PFSK-1 (cell line): ENCODE results near the gene SAMSN1.

Experiments
- FOXP2 ChIP-seq: optimal IDR thresholded peaks from 2 replicates; pipeline ENCODE3; 2011; ENCODE audit warnings: borderline replicate concordance, control low read depth, inconsistent platforms; ENCODE audit not compliant: insufficient read depth; ENCODE audit errors: extremely low read length, extremely low read depth
- POLR2AphosphoS5 ChIP-seq: IDR thresholded peaks from 2 replicates; pipeline ENCODE4 v1.6.1; 2012; ENCODE audit warnings: low read depth, mild to moderate bottlenecking, control low read depth, low read length, moderate library complexity
- SIN3A ChIP-seq: IDR thresholded peaks from 2 replicates; pipeline ENCODE4 v1.6.1; 2012; ENCODE audit warnings: mild to moderate bottlenecking, low read length, moderate library complexity, borderline replicate concordance; ENCODE audit not compliant: insufficient read depth
- TAF1 ChIP-seq: IDR thresholded peaks from 2 replicates; pipeline ENCODE4 v1.6.1; 2012; ENCODE audit warnings: low read length, control low read depth, borderline replicate concordance; ENCODE audit not compliant: insufficient read depth
- TF ChIP-seq, protein P1 (sequence below), 2 experiments: IDR thresholded peaks; 2 replicates each; pipeline versions ENCODE4 v1.6.1 to v1.8.0; 2011 to 2012; ENCODE audit warnings: low read depth in 2 of 2, low read length in 2 of 2, control low read depth in 1 of 2, inconsistent platforms in 1 of 2, mild to moderate bottlenecking in 1 of 2, moderate library complexity in 1 of 2; ENCODE audit not compliant: insufficient read depth in 1 of 2

The SAMSN1 gene

DNA sequence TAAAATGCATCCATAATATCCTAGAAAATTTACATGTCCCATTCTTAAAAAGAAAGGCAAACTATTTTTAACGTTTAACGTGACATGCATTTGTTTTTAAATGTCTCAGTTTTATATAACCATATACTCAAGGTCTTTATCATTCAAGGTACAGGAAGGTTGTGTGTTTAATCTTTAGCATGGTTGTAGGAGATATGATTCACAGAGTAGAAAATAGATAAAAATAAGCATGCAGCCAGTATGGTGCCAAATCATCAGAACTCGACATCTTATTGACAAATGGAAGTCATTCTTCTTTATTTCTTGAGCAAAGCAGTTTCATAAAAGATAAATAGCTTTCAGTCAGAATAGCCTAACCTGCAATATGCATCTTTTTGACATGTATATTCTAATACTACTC, 51.0 kb downstream of the SAMSN1 start:
- TF ChIP-seq FOXP2: no peak
- no peak for TF ChIP-seq POLR2AphosphoS5
- TF ChIP-seq, protein P1, sequence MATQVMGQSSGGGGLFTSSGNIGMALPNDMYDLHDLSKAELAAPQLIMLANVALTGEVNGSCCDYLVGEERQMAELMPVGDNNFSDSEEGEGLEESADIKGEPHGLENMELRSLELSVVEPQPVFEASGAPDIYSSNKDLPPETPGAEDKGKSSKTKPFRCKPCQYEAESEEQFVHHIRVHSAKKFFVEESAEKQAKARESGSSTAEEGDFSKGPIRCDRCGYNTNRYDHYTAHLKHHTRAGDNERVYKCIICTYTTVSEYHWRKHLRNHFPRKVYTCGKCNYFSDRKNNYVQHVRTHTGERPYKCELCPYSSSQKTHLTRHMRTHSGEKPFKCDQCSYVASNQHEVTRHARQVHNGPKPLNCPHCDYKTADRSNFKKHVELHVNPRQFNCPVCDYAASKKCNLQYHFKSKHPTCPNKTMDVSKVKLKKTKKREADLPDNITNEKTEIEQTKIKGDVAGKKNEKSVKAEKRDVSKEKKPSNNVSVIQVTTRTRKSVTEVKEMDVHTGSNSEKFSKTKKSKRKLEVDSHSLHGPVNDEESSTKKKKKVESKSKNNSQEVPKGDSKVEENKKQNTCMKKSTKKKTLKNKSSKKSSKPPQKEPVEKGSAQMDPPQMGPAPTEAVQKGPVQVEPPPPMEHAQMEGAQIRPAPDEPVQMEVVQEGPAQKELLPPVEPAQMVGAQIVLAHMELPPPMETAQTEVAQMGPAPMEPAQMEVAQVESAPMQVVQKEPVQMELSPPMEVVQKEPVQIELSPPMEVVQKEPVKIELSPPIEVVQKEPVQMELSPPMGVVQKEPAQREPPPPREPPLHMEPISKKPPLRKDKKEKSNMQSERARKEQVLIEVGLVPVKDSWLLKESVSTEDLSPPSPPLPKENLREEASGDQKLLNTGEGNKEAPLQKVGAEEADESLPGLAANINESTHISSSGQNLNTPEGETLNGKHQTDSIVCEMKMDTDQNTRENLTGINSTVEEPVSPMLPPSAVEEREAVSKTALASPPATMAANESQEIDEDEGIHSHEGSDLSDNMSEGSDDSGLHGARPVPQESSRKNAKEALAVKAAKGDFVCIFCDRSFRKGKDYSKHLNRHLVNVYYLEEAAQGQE (IDR thresholded peaks at IDR 0.05; ENCODE audit: insufficient read depth in 1 of 2, low read depth in 2 of 2, low read length in 2 of 2): no peak
- TF ChIP-seq SIN3A: no peak
- TF ChIP-seq TAF1: no peak

DNA sequence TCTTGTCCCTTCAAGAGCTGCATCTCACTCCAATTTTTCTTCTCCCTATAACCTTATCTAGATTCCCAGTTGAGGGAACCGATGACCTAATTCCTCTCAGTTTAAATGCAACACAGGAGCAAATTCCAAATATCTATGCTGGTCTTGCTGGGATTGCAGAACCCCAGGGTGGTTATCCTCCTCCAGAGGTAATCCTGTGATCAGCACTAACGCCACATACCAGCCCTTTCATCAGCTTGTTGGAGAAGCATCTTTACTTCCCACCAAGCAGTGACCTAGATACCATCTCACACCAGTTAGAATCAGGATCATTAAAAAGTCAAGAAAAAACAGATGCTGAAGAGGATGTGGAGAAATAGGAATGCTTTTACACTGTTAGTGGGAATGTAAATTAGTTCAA, 52.4 kb downstream of the SAMSN1 start:
- TF ChIP-seq FOXP2 (no peak), TAF1 (no peak), POLR2AphosphoS5 (no peak), SIN3A (no peak)
- TF ChIP-seq, protein P1 (IDR thresholded peaks at IDR 0.05; ENCODE audit: insufficient read depth in 1 of 2, low read depth in 2 of 2, low read length in 2 of 2): no peak

DNA sequence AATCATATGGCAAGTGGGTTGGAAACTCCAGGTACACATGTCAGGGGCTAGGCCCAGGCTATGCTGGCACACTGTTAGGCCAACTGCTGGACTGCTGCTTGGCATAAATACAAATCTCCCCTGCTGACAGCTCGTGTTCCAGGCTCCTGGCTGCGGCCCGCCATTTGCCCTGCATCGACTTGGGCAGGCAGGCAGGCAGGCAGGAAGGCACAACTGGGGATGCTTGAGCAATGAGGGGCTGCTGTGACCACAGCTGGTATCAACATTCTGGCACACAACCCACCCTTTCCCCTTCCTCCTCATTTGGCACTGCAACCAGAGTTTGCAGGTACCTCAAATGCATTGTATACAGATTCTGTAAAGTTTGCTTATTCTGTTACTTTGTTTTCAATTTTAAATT, 53.2 kb downstream of the SAMSN1 start:
- TF ChIP-seq POLR2AphosphoS5: no peak

DNA sequence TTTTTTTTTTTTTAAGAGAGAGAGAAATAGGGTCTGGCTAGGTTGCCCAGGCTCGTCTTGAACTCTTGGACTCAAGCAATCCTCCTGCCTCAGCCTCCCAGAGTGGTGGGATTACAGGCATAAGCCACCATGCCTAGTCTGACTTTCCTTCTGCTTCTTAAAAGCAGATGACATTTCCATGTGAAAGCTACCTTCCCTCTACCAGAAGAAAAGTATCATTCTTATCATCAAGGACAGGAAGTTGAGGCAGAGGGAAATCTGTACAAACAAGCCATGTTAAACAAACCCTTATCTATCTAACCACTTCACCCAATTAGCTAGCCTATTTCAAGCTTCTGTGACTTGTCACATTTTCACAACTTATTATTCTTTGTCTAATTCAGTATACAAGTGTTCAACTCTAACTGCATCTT, 54.8 kb downstream of the SAMSN1 start:
- TF ChIP-seq, protein P1 (IDR thresholded peaks at IDR 0.05; ENCODE audit: insufficient read depth in 1 of 2, low read depth in 2 of 2, low read length in 2 of 2): no peak
- TF ChIP-seq SIN3A (no peak), POLR2AphosphoS5 (no peak), TAF1 (no peak), FOXP2 (no peak)

DNA sequence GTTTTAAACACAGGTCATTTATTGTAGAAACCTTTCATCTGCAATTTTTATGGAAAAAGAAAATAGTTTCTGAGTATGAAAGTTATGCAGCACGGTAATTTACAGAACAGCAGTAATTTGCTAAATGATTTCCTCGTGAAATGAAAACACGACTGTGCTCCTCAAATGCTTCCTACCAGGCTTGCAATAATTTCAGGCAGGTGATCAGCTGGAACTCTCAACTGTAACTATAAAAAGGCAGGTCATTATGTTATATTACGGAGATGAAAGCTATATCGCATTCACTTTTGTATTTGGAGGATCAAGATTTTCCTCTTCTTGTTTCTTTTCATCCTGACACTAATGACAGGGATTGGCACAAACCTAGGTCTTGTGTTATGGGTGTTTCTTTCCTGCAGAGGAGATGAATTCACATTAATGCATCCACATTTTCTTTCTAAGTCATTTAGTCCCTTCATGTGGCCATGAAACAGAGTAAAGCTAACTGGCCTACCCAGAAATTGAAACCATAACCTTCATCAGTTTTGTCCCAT, 57.4 kb downstream of the SAMSN1 start:
- TF ChIP-seq POLR2AphosphoS5: no peak
- no peak for TF ChIP-seq SIN3A
- TF ChIP-seq, protein P1 (IDR thresholded peaks at IDR 0.05; ENCODE audit: insufficient read depth in 1 of 2, low read depth in 2 of 2, low read length in 2 of 2): no peak
- TF ChIP-seq FOXP2: no peak
- TF ChIP-seq TAF1: no peak
